GM06990 (cell line): ENCODE measurements around the gene PRRG3.

ENCODE experiments used
- DNase-seq: peaks from one replicate; pipeline ENCODE4 v3.0.0-alpha.2; 2011; ENCODE audit not compliant: insufficient read length; ENCODE audit errors: extremely low read depth
- H3K27me3 ChIP-seq: replicated peaks from 2 replicates; pipeline ENCODE4 v1.6.0; 2011; ENCODE audit warnings: low read length; ENCODE audit not compliant: control insufficient read depth, insufficient read depth
- H3K36me3 ChIP-seq: 2 replicates; pipeline ENCODE4 v1.5.1; 2011; ENCODE audit warnings: low read length; ENCODE audit not compliant: control insufficient read depth, insufficient read depth
- H3K4me3 ChIP-seq: replicated peaks from 2 replicates; pipeline ENCODE4 v1.5.1; 2011; ENCODE audit warnings: low read depth, mild to moderate bottlenecking, control low read depth, low read length
- CTCF ChIP-seq: IDR thresholded peaks from 2 replicates; pipeline ENCODE4 v1.5.1; 2011; ENCODE audit warnings: low read length, control low read depth, mild to moderate bottlenecking, inconsistent platforms; ENCODE audit not compliant: insufficient read depth, poor library complexity, severe bottlenecking

Gene PRRG3

GRCh38 chrX:151745651-151746050 is 50.4 kb downstream of the PRRG3 start:
- TF ChIP-seq CTCF = no peak
- DNase-seq = no peak
- Histone ChIP-seq H3K27me3 (no peaks in the 10 kb centered on the region; the same call in 1 of the 2 replicates), H3K36me3 (no peaks in the 10 kb centered on the region), H3K4me3 (no peak overlapping the region)

- Histone ChIP-seq H3K36me3 (no peaks in the 10 kb centered on the region), H3K27me3 (no peaks in the 10 kb centered on the region; the same call in 1 of the 2 replicates), H3K4me3 (no peak overlapping the region)
- no peak for DNase-seq
- no peak for TF ChIP-seq CTCF
These were observed 51.2 kb downstream of the PRRG3 start for GRCh38 chrX:151746502-151746901.

GRCh38 chrX:151750511-151750910 is 55.3 kb downstream of the PRRG3 start:
- H3K36me3 ChIP-seq = no peaks in the 10 kb centered on the region
- DNase-seq = no peak
- no peak for TF ChIP-seq CTCF
- H3K27me3 ChIP-seq = no peaks in the 10 kb centered on the region; the same call in 1 of the 2 replicates
- no peak overlapping the region for H3K4me3 ChIP-seq

GRCh38 chrX:151752847-151753246 is 57.6 kb downstream of the PRRG3 start:
- no peak for TF ChIP-seq CTCF
- DNase-seq = no peak
- Histone ChIP-seq H3K4me3 (no peak overlapping the region), H3K27me3 (no peaks in the 10 kb centered on the region; the same call in 1 of the 2 replicates), H3K36me3 (no peaks in the 10 kb centered on the region)

GRCh38 chrX:151753313-151754046 is 58.2 kb downstream of the PRRG3 start:
- peak; percentile 85 for TF ChIP-seq CTCF
- no peak overlapping the region for H3K4me3 ChIP-seq
- peak; percentile 18 for DNase-seq
- no peaks in the 10 kb centered on the region; the same call in 1 of the 2 replicates for H3K27me3 ChIP-seq
- no peaks in the 10 kb centered on the region for H3K36me3 ChIP-seq

- Histone ChIP-seq H3K36me3 (no peaks in the 10 kb centered on the region), H3K27me3 (no peaks in the 10 kb centered on the region; the same call in 1 of the 2 replicates), H3K4me3 (no peak overlapping the region)
- no peak for TF ChIP-seq CTCF
- no peak for DNase-seq
These were observed 58.8 kb downstream of the PRRG3 start for GRCh38 chrX:151754047-151754429.
